ENCODE data around the gene CSTB. TPM values are rescaled to one million over a fixed set of nuclear protein-coding genes. Genes with fewer than 3 reads are reported as not detected.

CSTB gene
- total RNA-seq, 4 donors from 2014 or later, result 375 to 700 (median 481) TPM

DNA sequence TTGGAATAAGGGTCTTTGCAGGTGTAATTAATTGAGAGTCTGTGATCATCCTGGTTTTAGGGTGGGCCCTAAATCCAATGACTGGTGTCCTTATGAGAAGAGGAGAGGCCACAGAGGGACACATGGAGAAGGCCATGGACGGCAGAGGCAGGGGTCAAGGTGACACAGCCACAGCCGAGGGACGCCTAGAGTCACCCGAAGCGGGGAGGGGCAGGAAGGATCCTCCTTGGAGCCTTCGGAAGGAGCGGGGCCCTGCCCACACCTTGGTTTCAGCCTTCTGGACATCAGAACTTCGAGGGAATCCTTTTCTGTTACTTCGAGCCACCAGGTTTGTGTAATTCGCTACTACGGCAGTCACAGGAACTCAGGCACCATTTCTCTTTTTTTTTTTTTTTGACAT lies 44.4 kb upstream of the CSTB start:
- no peaks in the 10 kb centered on the region for H3K27me3 ChIP-seq
- H3K4me3 ChIP-seq, result no peak overlapping the region
- 89 to 97% methylated on average over 11 of the region's 11 CpGs for WGBS, 2 donors
- H3K27ac ChIP-seq, result no peak overlapping the region
- H3K36me3 ChIP-seq, result no peaks in the 10 kb centered on the region
- peaks cover 0 to 7% (median 0%) of the 10 kb centered on the region in 3 donors for H3K9me3 ChIP-seq
- no peak for TF ChIP-seq POLR2A (IDR thresholded peaks at IDR 0.05)
- TF ChIP-seq, protein P1, sequence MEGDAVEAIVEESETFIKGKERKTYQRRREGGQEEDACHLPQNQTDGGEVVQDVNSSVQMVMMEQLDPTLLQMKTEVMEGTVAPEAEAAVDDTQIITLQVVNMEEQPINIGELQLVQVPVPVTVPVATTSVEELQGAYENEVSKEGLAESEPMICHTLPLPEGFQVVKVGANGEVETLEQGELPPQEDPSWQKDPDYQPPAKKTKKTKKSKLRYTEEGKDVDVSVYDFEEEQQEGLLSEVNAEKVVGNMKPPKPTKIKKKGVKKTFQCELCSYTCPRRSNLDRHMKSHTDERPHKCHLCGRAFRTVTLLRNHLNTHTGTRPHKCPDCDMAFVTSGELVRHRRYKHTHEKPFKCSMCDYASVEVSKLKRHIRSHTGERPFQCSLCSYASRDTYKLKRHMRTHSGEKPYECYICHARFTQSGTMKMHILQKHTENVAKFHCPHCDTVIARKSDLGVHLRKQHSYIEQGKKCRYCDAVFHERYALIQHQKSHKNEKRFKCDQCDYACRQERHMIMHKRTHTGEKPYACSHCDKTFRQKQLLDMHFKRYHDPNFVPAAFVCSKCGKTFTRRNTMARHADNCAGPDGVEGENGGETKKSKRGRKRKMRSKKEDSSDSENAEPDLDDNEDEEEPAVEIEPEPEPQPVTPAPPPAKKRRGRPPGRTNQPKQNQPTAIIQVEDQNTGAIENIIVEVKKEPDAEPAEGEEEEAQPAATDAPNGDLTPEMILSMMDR (IDR thresholded peaks at IDR 0.05), result no peak
- peaks cover 0 to 30% (median 3%) of the 10 kb centered on the region in 3 donors for H3K4me1 ChIP-seq
- no peak for DNase-seq
- intact Hi-C loops (cut with DNase I), result loop anchor here (10.0 kb wide), 1 partner anchor 54 kb away; no protein-coding TSS in a partner anchor

DNA sequence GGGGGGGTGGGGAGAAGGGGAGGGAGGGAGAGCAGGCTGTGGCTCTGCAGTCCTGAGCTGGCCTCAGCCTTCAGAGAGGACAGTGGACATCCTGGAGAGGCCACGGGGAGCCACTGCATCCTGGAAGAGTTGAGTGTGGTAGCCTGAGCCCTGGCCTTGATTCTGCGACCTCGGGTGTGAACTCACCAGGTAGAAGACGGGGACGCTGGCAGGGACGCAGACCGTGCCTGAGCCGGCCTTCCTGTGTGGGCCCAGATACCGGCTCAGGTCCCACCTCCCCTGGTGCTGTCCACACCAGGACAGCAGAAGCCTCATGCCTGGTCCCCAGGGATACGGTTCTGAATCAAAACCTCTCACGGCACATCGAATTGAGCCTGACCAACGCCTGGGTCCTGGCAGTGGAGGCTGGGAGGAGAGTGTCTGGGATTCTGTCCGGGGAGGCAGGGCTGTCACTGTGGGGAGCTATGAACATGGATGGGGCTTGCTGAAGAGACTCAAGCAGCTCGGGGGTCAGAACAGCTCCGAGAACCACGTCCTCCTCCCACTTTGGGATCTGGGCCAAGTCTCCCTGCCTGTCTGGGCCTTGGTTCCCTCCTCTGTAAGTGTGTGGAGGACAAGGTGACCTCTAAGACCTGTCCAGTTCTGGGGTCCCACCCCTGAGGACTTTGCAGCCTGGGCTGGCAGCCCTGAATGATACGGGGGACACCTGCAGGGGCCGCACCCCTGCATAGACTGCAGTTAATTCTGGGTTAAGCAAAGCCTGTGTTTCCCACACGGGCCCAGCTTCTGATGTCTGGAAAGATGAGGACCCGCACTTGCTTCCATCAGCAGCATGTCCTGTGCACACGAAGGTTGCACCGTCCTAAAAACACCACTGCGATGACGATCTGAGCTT lies 43.6 kb upstream of the CSTB start:
- no peak for DNase-seq
- Histone ChIP-seq H3K27me3 (no peaks in the 10 kb centered on the region), H3K27ac (no peak overlapping the region), H3K4me3 (no peak overlapping the region), H3K36me3 (no peaks in the 10 kb centered on the region), H3K9me3 (peaks cover 0 to 7% (median 0%) of the 10 kb centered on the region in 3 donors), H3K4me1 (peaks cover 0 to 30% (median 5%) of the 10 kb centered on the region in 3 donors)
- TF ChIP-seq, protein P1 (IDR thresholded peaks at IDR 0.05), result no peak
- no peak for TF ChIP-seq POLR2A (IDR thresholded peaks at IDR 0.05)
- intact Hi-C loops (cut with DNase I), result loop anchor here (10.0 kb wide), 1 partner anchor 55 kb away; no protein-coding TSS in a partner anchor
- 89 to 94% methylated on average over 13 to 20 of the region's 25 CpGs for WGBS, 2 donors

DNA sequence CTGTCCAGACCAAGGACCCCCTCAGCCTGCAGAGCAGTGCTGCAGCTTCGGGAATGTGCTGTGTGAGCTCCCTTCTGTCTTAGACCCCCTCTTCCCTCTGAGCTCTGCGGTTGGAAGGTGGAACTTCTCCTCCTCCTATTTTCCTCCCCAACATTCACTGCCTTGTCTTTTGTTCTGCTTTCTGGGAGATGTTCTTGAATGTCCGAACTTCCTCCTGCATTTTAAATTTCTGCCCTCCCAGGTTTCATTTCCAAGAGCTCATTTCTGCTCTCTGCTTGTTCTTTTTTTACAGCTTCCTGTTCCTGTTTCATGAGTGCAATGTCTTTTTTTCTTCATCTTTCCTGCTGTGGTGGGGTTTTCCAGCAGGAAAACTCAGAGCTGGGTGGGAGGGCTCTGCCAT lies 42.6 kb upstream of the CSTB start:
- Histone ChIP-seq H3K36me3 (no peaks in the 10 kb centered on the region), H3K9me3 (peaks cover 0 to 7% (median 0%) of the 10 kb centered on the region in 3 donors), H3K4me3 (no peak overlapping the region), H3K27me3 (no peaks in the 10 kb centered on the region), H3K27ac (no peak overlapping the region), H3K4me1 (peaks cover under 1 to 31% (median 10%) of the 10 kb centered on the region in 3 donors)
- DNase-seq, result no peak
- TF ChIP-seq, protein P1 (IDR thresholded peaks at IDR 0.05), result no peak
- no peak for TF ChIP-seq POLR2A (IDR thresholded peaks at IDR 0.05)
- intact Hi-C loops (cut with DNase I), result no loop called here
- WGBS, 2 donors, result 68 to 81% methylated on average over 3 of the region's 3 CpGs

DNA sequence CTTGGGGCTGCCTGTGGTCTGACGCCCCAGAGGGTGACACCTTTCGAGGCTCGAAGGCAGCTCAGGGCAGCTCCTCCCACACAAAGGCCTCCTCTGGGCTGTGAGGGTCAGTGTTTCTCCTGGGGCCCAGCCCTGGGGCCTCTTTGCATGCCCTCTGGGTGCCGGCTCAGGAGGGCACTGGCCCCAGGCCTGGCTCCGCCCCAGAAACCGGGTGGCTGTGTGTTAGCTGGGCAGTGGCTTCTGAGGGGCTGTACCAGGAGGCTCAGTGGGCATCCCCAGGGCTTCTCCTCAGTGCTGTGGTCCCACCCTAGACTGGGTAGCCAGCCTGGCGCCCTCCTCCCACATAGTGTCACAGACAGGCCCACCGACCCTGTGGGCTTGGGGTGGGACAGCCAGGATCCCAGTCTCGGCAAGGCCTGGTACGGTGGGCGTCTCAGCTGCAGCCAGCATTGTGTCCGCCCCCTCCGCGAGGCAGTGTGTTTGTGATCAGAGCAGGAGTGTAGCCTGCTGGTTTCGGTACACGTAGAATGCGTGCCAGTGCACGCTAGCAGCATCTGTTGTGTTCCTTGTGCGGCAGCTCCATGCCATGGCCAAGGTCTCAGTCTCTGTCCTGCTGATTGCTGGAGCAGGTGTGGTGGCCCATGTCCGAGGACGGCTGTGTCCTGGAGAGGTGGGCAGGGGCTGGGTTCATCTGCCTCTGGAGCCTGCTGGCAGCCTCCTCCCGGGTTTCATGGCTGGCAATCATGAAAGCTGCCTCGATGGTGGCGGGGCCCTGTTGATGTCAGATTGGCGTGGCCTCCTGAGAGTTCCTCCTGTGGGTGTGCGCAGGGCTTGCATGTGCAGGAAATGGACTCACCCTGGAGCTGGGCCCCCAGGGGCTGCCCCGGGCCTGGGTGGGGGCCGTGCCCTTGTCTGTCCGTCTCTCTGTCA lies 41.3 kb upstream of the CSTB start:
- no peak for TF ChIP-seq POLR2A (IDR thresholded peaks at IDR 0.05)
- TF ChIP-seq, protein P1 (IDR thresholded peaks at IDR 0.05), result no peak
- H3K27ac ChIP-seq, result no peak overlapping the region
- intact Hi-C loops (cut with DNase I), result no loop called here
- H3K27me3 ChIP-seq, result no peaks in the 10 kb centered on the region
- H3K4me3 ChIP-seq, result no peak overlapping the region
- H3K9me3 ChIP-seq, result peaks cover 0 to 7% (median 0%) of the 10 kb centered on the region in 3 donors
- H3K36me3 ChIP-seq, result no peaks in the 10 kb centered on the region
- 71 to 73% methylated on average over 10 to 17 of the region's 29 CpGs for WGBS, 2 donors
- peaks cover 13 to 44% (median 22%) of the 10 kb centered on the region in 3 donors for H3K4me1 ChIP-seq
- no peak for DNase-seq

Measured in esophagus squamous epithelium (tissue), 5 donors.